H1 (cell line): Measurements from ENCODE around the gene CPEB1. TPM values are rescaled to one million over a fixed set of nuclear protein-coding genes. Genes with fewer than 3 reads are reported as not detected.
A peak's percentile ranks its signal among the peaks of the same experiment; 100 is the strongest.

Experiments used
- HDAC2 ChIP-seq, 2 experiments: fragments of 300-600 bp in 1 of 2; sonication (generic) in 1 of 2; IDR thresholded peaks; 2 replicates each; pipeline ENCODE4 v1.6.1; 2011 to 2012; ENCODE audit warnings: low read depth in 2 of 2, low read length in 2 of 2, mild to moderate bottlenecking in 2 of 2, moderate library complexity in 2 of 2, borderline replicate concordance in 1 of 2, inconsistent platforms in 1 of 2
- NANOG ChIP-seq: IDR thresholded peaks from 2 replicates; pipeline ENCODE4 v1.6.1; 2011; ENCODE audit warnings: low read length, low read depth, mild to moderate bottlenecking, inconsistent platforms; ENCODE audit not compliant: insufficient read depth, poor library complexity, severe bottlenecking
- polyA plus RNA-seq, 7 experiments: library from polyadenylated mRNA; depleted of rRNA in 3 of 7; stranded (reverse) in 5 of 7; unstranded in 2 of 7; fragments of >200 nt in 5 of 7; fragments of 200-250 nt in 2 of 7; gene quantifications; 1 replicate in 5 of 7; 2 replicates in 1 of 7; 4 replicates in 1 of 7; pipeline versions ENCODE4 v1.2.1 to v1.2.3, GENCODE V29; 2011 to 2013; ENCODE audit warnings: missing spikeins in 2 of 7, mixed read lengths in 2 of 7
- total RNA-seq: library from RNA; stranded (reverse); fragmentation: NEBNext Ultra II Directional; extraction: Animal tissue kit (Norgen Biotek cat#: 25700); gene quantifications from 2 replicates; pipeline ENCODE4 v1.2.1, GENCODE V29; 2021

Gene CPEB1
- total and polyA plus RNA-seq, 2 of the 8 experiments (the other 6 are each of a cell fraction or from before 2014, with no cell fraction given), result 4.4 to 4.5 TPM

- TF ChIP-seq NANOG, result peak; percentile 35
- TF ChIP-seq HDAC2 (IDR thresholded peaks at IDR 0.05; ENCODE audit: borderline replicate concordance in 1 of 2, low read depth in 2 of 2, low read length in 2 of 2), result peak; percentile 98 to 99
Observed at GRCh38 chr15:82540055-82540983, 106.8 kb downstream of the CPEB1 start, which contains the start of gene RPS17 (continued).
